ENCODE measurements around the gene ZFYVE27. TPM values are rescaled to one million over a fixed set of nuclear protein-coding genes. Genes with fewer than 3 reads are reported as not detected.

ZFYVE27 gene
- total RNA-seq, 2 experiments from 2014 or later, result 24.0 to 33.0 TPM

DNA sequence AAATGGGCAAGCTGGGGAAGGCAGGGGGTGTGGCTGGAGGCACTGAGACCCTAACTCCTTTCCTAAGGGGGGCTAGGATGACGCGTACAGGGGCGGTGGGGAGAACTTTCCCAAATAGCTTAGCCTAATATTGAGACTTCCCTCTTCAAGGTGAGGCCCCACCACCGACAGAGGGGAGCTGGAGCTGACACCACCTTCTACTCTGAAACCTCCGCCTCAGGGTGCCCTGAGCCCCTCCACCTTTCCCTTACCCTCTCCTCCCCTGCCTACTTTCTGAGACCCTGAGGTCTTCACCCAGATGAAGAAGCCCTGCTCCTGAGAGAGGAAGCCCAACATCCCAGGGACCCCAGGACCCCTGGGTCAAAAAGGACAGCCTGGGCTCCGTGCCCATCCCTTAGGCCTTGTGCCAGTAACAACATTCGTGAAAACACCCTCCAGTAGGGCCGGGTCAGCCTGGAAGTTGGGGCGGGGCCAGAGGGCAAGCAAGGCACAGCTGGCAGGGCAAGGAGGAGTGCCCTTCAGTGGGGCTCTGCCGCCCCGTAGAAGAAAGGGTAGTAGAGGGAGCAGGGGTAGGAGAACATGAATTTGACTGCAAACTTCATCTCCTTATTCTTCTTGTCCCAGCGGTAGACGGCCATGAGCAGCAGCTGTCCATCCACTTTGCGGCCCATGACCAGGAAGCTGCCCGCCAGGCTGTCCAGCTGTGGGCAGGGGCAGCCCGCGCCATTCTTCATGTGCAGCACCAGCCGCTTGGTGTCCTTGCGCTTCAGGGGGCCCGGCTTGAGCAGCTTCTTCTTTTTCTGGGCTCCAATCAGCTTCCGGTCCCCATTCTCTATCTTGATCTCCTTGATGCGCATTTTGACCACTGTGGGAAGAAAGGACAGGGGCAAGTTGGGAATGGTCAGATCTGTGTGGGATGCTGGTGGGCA is 30.3 kb downstream of the ZFYVE27 start:
- POLR2A ChIA-PET, result no interaction called here

DNA sequence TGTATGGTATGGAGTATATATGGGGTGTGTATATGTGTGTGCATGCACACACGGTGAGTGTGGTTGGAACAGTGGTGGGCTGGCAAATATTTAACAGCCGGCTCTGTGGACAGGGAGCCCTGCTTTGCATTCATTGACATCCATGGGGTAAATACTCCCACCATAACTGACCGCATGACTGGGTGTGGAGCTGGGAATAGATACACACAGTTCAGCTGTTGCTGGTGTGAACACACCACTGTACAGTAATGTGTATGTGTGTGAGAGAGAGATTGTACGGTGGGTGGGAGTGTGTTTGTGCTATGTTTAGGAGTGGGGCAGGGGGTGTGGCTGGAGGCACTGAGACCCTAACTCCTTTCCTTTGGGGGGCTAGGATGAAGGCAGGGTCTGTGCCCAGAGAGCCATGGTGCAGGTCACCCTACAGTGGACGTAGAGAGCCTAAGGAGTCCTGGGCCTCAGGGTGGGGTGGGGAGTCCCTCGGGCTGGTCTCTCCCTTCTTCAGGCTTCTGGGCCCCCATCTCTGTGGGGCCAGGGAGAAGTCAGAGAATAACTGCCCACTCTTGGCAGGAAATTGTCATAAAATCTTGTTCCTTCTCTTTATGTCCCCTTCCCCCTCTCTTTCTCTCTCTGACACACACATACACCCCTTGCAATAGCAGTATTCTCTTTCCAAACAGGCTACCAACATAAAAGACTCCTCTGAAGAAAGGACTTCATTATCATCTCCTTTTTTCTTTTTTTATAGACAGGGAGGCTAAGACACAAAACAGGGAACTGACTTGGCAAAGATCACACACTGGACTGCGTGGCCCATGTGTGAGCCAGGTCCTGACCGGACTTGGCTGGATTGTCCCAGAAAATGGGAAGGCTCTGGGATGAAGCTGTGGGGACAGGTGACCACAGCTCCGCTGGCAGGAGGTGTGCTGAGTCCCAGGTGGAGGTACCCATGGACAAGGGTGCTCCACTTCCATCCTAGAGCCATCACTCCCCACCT is 31.7 kb downstream of the ZFYVE27 start:
- Histone ChIP-seq H3K27ac (ENCODE audit: low read depth, low read length, poor library complexity, severe bottlenecking) (no peak overlapping the region), H3K9me2 (ENCODE audit: insufficient read depth, low read length) (no peaks in the 10 kb centered on the region), H2AFZ (ENCODE audit: low read length) (no peak overlapping the region), H4K20me1 (ENCODE audit: insufficient read depth, low read length) (no peaks in the 10 kb centered on the region), H3K4me3 (ENCODE audit: low read depth, low read length, poor library complexity, severe bottlenecking) (no peak overlapping the region), H3K9me3 (ENCODE audit: low read length) (no peaks in the 10 kb centered on the region), H3K79me2 (ENCODE audit: insufficient read depth, low read depth, low read length) (no peaks in the 10 kb centered on the region), H3K36me3 (ENCODE audit: insufficient read depth, low read length) (no peaks in the 10 kb centered on the region), H3K4me1 (ENCODE audit: insufficient read depth, low read length, poor library complexity, severe bottlenecking) (peaks cover 25% of the 10 kb centered on the region), H3K4me2 (ENCODE audit: low read length) (no peak overlapping the region)
- no peak for DNase-seq (ENCODE audit: low spot score)
- ChIA-PET POLR2A (interaction anchor here (0.5 kb wide), 1 partner anchor 1785 kb away, joined by 3 read pairs; no protein-coding TSS in a partner anchor), CTCF (ENCODE audit: unreplicated experiment) (no interaction called here)
- BruUV-seq (replicated peaks), result no TSS peak
- intact Hi-C loops (cut with micrococcal nuclease; ENCODE audit: unreplicated experiment), result no loop called here
- TF ChIP-seq, protein P1, sequence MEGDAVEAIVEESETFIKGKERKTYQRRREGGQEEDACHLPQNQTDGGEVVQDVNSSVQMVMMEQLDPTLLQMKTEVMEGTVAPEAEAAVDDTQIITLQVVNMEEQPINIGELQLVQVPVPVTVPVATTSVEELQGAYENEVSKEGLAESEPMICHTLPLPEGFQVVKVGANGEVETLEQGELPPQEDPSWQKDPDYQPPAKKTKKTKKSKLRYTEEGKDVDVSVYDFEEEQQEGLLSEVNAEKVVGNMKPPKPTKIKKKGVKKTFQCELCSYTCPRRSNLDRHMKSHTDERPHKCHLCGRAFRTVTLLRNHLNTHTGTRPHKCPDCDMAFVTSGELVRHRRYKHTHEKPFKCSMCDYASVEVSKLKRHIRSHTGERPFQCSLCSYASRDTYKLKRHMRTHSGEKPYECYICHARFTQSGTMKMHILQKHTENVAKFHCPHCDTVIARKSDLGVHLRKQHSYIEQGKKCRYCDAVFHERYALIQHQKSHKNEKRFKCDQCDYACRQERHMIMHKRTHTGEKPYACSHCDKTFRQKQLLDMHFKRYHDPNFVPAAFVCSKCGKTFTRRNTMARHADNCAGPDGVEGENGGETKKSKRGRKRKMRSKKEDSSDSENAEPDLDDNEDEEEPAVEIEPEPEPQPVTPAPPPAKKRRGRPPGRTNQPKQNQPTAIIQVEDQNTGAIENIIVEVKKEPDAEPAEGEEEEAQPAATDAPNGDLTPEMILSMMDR (conservative IDR thresholded peaks at IDR 0.05; ENCODE audit: low read length), result no peak
- TF ChIP-seq EZH2phosphoT487 (IDR thresholded peaks at IDR 0.05; ENCODE audit: borderline replicate concordance, low read depth, low read length), result no peak

More for the DNA sequence above, 30.3 kb downstream of the ZFYVE27 start:
- no TSS peak for BruUV-seq (replicated peaks)
- Histone ChIP-seq H3K79me2 (ENCODE audit: insufficient read depth, low read depth, low read length) (no peaks in the 10 kb centered on the region), H3K9me3 (ENCODE audit: low read length) (no peaks in the 10 kb centered on the region), H3K27ac (ENCODE audit: low read depth, low read length, poor library complexity, severe bottlenecking) (no peak overlapping the region), H2AFZ (ENCODE audit: low read length) (no peak overlapping the region), H4K20me1 (ENCODE audit: insufficient read depth, low read length) (no peaks in the 10 kb centered on the region), H3K4me1 (ENCODE audit: insufficient read depth, low read length, poor library complexity, severe bottlenecking) (peaks cover 34% of the 10 kb centered on the region), H3K36me3 (ENCODE audit: insufficient read depth, low read length) (no peaks in the 10 kb centered on the region), H3K9me2 (ENCODE audit: insufficient read depth, low read length) (no peaks in the 10 kb centered on the region), H3K4me3 (ENCODE audit: low read depth, low read length, poor library complexity, severe bottlenecking) (no peak overlapping the region), H3K4me2 (ENCODE audit: low read length) (no peak overlapping the region)
- CTCF ChIA-PET (ENCODE audit: unreplicated experiment), result no interaction called here
- no peak for DNase-seq (ENCODE audit: low spot score)
- intact Hi-C loops (cut with micrococcal nuclease; ENCODE audit: unreplicated experiment), result no loop called here
- TF ChIP-seq, protein P1 (conservative IDR thresholded peaks at IDR 0.05; ENCODE audit: low read length), result no peak
- no peak for TF ChIP-seq EZH2phosphoT487 (IDR thresholded peaks at IDR 0.05; ENCODE audit: borderline replicate concordance, low read depth, low read length)

Measured in OCI-LY7 (cell line).